Measurements from ENCODE around the gene FOXP4.

Gene FOXP4

GRCh38 chr6:41503827-41504465 is 42.2 kb upstream of the FOXP4 start:
- H3K27ac ChIP-seq = no peak overlapping the region
- TF ChIP-seq, protein P1, sequence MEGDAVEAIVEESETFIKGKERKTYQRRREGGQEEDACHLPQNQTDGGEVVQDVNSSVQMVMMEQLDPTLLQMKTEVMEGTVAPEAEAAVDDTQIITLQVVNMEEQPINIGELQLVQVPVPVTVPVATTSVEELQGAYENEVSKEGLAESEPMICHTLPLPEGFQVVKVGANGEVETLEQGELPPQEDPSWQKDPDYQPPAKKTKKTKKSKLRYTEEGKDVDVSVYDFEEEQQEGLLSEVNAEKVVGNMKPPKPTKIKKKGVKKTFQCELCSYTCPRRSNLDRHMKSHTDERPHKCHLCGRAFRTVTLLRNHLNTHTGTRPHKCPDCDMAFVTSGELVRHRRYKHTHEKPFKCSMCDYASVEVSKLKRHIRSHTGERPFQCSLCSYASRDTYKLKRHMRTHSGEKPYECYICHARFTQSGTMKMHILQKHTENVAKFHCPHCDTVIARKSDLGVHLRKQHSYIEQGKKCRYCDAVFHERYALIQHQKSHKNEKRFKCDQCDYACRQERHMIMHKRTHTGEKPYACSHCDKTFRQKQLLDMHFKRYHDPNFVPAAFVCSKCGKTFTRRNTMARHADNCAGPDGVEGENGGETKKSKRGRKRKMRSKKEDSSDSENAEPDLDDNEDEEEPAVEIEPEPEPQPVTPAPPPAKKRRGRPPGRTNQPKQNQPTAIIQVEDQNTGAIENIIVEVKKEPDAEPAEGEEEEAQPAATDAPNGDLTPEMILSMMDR (conservative IDR thresholded peaks at IDR 0.05) = no peak
- TF ChIP-seq ZFX (IDR thresholded peaks at IDR 0.05) = no peak

DNA sequence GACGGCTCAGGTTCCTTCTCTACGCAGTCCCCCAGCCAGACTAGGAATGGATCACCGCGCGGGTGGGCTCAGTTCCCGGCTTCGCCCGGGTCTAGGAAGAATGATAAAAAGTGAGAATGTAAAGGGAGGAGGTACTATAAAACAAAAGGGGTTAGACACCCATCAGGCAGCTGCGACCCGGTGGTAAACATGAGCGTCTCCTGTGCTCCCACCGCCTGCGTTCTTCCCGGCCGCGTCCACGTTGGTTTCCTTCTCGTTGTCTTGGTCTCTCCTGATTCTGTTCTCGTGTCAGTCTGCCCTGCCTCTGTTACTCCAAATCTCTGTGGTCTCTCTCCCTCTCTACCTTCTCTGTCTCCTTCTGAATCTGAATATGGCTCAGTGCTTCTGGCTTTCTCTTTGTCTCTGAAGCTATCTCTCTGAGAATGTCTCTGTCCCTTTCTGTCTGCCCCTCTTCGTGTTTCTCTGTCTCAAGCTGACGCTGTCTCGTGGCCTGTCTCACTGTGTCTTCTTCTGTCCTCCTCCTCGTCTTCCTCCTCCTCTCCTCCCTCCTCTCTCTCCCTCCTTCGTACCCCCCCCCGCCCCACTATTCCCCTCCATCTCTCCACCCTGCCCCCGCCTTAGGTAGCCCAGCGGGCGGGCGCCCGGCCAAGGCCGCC is 41.6 kb upstream of the FOXP4 start:
- H3K27ac ChIP-seq = no peak overlapping the region
- TF ChIP-seq ZFX (IDR thresholded peaks at IDR 0.05) = no peak
- TF ChIP-seq, protein P1 (conservative IDR thresholded peaks at IDR 0.05) = no peak

DNA sequence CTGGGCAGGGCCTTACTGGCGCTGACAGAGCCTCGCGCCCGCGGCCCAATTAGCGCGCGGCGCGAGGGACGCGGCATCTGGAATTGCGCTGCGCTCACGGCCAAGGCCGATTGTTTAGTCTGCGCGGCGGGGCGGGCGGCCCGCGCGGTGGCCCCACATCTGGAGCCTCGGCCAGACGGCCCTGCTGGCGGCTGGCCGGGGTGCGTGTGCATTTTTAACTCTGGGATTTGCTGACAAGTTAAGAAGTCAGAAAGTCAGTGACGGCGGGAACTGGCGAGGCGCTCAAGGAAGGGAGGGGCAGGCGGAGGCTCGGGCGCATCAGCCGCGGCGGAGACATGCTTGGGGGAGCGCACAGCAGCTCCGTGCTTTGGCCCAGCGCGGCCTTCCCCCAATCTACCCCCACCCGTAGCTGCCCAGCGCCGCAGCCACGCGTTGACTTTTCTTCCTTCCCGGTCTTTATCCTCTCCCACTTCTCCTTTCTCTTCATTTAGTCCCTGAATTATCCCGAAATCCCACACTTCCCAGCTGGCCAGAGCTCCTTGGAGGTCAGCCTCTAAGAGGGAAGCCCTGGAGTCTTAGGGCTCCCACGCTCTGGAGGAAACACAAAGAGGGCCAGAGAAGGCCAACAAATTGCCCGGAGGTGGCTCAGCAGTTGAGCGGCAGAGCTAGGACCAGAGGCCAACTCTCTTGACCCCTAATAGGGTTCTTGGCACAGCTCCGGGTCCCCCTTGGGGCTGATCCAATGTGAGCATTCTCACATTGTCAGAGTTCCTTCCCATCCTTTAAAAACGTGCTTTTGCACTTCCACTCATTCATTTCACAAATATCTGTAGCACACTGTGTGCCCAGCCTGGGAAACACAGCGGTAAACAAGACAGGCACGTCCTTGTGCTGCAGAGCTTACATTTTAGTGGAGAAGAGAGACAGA is 40.8 kb upstream of the FOXP4 start:
- no peak overlapping the region for H3K27ac ChIP-seq
- TF ChIP-seq ZFX (IDR thresholded peaks at IDR 0.05) = no peak
- TF ChIP-seq, protein P1 (conservative IDR thresholded peaks at IDR 0.05) = no peak

GRCh38 chr6:41508479-41508878 is 37.7 kb upstream of the FOXP4 start:
- no peak overlapping the region for H3K27ac ChIP-seq
- TF ChIP-seq ZFX (IDR thresholded peaks at IDR 0.05) = no peak
- TF ChIP-seq, protein P1 (conservative IDR thresholded peaks at IDR 0.05) = no peak

- TF ChIP-seq, protein P1 (conservative IDR thresholded peaks at IDR 0.05) = no peak
- no peak for TF ChIP-seq ZFX (IDR thresholded peaks at IDR 0.05)
- H3K27ac ChIP-seq = no peak overlapping the region
Observed at GRCh38 chr6:41509580-41509979, 36.6 kb upstream of the FOXP4 start.

DNA sequence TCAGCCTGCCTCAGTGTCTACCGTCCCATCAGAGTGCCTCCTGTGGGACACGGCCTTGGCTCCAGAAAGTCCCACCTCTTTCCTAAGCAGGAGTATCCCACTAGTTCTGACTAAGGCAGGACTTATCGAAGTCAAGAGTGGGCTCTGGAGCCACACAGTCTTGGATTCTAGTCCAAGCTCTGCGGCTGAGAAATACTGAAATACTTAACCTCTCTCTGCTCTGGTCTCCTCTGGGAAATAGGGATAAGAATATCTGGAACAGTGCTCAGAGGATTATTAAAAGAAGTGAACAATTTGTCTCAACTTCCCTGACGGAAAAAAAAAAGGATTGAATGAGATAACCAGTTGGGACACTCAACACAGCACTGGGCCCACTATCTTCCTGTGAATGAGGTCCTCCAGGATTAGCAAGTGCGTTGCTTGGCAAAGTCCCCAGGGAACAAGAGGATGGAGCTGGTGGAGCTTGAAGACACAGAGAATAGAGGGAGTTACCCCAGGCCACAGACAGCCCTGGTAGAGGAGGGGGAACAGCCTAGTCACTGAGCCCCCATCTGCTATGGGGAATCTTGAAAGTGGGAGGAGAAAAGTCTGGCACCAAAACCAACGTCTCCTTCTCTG is 34.6 kb upstream of the FOXP4 start:
- H3K27ac ChIP-seq = no peak overlapping the region
- TF ChIP-seq, protein P1 (conservative IDR thresholded peaks at IDR 0.05) = no peak
- TF ChIP-seq ZFX (IDR thresholded peaks at IDR 0.05) = no peak
